NCI-H226 (cell line): ENCODE measurements around the gene DMD.
"Not testable (repeated sequence)": the region's sequence is repeated elsewhere in the genome, so short reads cannot be mapped to it uniquely, and the experiment has no call there.

Source experiments
- DNase-seq: peaks from one replicate; pipeline ENCODE4 v3.0.0-alpha.2; 2015

The DMD gene

DNA sequence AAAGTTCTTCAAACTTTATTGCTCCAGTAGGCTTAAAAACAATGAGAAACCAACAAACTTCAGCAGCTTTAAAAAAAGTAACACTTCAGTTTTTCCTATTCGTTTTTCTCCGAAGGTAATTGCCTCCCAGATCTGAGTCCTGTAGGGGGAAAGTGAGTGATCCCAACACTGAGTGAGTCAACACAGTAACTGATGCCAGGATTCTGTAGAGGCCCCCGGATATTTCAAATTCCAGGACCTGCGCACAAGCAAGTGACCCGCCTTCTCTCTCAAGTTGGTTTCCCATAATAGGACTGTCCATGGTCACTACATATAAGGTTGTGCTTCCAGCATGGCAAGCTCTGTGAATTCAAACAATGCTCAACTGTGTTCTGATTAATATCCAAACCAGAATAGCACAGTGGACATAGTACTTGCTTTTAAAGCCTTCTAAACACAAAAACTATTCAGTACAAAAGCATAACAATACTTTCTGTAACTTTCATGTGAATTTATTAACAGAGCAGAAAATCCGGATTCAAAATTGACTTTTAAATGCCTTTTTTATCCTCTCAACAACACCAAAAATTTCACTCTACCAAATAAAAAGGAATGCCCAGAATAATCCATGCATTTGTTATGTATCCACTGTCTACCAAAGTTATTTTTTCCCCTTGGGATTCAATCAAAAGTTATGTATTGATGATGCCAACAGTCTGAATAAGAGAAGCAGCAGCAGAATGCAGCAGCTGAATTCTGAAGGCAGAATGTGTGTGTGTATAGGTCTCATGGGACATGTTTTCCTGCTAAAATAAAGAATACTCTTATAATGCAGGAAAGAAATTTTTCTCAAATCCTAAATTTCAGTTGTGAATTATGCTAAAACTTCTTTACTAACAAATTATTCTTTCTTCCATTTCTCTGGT lies at the start of gene DMD:
Gene DMD, minus strand, starts transcription at position 194 of the 905 bp plus-strand sequence. CDS start 237 bp downstream, outside the sequence.
- DNase-seq: peak; percentile 60

DNA sequence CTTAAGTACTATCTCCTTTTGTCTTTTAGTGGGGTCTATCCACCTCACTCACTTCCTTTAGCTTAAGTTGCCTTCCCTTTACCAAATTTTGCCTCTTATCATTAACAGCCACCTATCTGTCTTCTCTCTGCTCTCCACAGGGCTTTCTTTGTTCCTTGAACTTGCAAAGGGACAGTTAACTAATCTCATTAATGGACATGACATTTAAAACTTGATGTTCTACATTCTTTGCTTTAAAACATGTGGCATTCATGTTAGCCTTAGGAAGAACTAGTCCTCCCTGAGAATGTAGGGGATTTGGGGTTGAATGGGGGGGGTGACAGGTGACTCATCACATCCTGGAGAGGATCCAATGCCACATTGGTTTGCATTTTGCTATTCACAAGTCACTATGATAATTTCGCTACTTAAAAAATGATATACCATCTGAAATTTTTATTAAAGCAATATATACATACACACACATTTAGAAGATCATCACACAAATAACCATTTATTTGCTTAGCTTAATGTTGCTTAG lies 41.0 kb upstream of the DMD start:
- DNase-seq: no peak

GRCh38 chrX:33218819-33219218 lies 7.5 kb upstream of the DMD start:
- DNase-seq: no peak

DNA sequence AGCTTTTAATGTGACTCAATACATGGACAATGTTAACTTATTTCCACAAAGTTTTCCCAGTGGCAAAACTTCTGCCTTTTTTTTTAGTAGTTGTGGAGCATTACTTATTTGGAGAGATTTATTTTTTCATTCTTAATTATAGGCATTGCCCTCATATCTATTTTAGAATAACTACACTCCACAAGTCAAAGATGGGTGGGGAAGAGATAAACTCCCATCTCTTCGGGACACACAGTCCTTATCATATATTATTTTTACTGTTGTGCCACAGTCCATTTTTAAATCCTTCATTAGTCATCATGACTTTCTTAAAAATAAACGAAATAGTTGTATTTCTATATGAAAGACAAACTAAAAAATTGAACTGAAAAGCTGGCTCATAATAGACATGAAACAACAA lies 1.2 kb downstream of the DMD start:
- no peak for DNase-seq

GRCh38 chrX:33207056-33207455 lies 4.3 kb downstream of the DMD start:
- DNase-seq: no peak

DNA sequence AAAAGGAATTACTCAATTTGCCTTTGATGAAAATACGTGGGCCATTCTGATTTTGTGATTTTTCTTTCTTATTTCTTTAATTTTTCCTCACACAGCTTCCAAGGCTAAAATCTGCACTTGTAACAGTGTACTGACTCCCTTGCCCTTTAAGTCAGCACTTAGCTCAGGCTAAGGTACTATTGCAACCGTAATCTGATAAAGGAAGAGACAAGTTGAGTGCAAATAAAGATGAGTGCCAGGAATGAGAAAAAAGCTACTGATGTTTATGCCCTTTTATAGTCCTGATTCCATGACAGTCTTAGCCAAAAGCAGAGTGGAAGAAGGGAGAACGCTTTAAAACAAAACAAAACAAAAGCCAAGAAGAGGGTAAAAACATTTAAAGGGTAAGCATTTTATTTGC lies 6.0 kb downstream of the DMD start:
- no peak for DNase-seq

DNA sequence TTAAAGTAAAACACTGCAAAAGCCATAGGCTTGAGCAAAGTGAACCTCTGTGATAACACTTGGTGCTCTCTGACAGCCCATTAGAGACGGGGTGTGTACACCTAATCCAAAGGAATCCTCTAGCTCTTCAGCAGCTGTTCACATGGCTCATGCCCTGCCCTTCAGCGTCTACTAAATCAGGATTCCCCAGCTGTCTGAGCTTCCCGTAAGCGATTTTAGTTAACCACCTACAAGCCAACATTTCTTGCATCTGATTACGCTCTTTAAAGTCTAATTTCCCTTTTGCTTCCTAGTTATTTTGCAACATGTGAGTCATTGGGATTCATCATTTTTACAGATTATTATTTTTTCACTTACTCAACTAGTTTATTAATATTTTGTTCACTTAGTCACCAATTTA lies 6.5 kb downstream of the DMD start:
- DNase-seq: peak; percentile 46

DNA sequence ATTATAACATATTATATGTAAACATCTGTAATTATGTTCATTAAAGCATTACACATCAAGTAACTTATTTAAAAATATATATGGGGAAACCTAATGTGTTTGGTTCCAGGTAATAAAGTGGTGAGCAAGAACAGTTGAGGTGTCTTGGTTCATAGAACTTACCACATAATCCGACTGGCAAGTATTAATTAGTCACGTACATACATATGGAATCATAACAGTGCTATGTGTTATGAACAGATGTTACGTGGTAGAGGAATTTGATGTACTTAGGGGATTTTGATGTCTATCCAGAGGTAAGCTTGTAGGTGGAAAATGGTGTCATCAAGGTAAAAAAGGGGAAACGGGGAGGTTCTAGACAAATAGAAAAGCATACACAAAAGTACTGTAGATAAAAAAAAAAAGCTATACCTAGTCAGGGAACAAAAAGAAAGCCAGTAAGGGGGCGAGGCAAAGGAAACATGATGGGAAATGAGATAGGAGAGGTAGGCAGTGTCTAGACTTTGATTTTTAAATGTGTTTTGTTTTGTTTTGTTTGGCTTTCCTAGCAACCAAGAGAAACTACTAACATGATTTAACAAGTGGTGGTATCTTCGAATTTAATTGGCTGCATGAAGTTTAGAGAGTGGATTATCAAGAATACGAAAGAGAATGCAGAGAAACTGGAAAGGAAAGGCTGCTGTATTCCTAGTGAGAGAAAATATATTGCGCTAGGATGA lies 12.6 kb downstream of the DMD start:
- DNase-seq: no peak

GRCh38 chrX:33195698-33196097 lies 15.7 kb downstream of the DMD start:
- no peak for DNase-seq

- DNase-seq: peak; percentile 32
These were observed 16.4 kb downstream of the DMD start for GRCh38 chrX:33194876-33195433.

DNA sequence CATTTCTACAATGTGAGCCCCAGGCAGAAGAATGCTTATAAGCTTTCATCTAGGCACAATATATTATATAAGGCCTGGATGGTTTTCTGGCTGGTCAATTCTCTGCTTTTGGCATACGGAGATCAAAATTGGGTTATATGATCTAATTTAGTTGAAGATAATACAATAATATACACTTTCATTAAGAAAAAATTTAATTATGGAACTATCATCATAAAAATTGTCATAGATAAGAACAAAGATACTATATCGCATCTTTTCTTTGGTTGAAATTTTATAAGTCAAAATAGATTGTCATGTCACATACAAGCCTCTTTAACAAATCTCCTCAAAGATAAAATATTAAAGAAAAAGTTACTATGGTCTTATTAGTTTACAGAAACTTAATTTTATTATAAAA lies 17.1 kb downstream of the DMD start:
- no peak for DNase-seq

DNA sequence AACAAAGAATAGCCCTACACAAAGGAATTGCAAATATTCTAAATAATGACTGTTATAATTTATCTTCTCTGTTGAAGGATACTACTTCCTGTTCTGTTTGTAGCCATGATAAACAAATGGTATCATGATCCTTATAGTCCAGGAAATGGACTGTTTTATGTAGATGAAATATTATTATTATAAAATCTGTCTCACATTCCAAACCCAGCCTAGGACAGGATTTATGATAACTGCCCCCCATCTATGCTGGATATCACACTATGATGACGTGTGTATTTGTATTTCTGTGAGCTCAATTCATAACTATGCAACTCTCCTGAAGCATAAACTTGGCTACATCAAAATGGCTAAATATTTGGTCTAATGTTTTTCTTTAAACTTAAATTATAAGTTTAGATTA lies 21.3 kb downstream of the DMD start:
- peak; percentile 69 for DNase-seq

- DNase-seq: no peak
These were observed 22.5 kb downstream of the DMD start for GRCh38 chrX:33188881-33189280.

DNA sequence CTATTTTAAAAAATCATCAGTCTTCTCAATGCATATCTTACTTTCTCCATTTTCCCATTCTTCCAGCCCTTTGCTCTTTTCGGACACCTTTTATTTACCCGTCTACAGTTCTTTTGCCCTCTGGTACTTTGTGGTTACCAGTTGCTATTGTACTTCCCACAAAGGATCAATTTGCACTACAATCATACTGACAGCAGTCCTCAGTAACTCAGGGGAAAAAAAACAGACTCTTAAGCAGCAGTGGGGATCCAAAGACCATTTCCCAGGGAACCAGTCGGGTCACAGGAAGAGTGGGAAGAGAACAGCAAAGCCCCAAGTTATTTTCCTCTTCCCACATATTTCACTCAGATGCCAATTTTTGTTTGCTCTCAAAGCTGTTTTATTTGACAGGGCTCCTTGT lies 23.1 kb downstream of the DMD start:
- no peak for DNase-seq

DNA sequence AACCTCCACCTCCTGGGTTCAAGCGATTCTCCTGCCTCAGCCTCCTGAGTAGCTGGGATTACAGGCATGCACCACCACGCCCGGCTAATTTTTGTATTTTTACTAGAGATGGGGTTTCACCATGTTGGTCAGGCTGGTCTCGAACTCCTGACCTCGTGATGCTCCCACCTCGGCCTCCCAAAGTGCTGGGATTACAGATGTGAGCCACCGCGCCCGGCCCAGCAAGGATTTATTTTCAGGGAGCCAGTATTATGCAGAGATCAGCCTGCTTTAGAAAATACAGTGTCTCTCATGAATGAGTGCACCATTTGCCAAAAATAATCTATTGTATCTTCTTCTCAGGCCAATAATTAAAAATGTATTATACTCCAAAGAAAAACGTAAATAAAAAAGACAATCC lies 26.5 kb downstream of the DMD start:
- not testable (repeated sequence) for DNase-seq

DNA sequence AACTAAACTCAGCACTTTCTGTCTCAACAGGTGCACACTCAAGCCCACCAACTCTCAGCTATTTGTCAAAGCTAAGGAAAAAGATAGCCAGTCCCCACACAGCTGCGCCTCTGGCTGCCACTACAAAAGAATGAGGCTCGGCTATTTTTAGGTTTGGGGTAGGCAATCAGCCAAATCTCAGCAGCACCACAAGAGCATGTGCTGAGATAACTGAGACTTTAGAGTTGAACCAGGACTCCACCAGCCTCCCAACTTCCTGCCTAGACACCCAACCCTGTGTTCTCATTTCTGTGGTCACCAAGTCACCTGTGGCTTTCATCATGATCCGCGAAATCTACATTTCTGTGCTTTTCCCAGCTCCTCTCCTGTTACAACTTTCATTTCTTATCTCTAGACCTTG lies 28.0 kb downstream of the DMD start:
- DNase-seq: peak; percentile 10

DNA sequence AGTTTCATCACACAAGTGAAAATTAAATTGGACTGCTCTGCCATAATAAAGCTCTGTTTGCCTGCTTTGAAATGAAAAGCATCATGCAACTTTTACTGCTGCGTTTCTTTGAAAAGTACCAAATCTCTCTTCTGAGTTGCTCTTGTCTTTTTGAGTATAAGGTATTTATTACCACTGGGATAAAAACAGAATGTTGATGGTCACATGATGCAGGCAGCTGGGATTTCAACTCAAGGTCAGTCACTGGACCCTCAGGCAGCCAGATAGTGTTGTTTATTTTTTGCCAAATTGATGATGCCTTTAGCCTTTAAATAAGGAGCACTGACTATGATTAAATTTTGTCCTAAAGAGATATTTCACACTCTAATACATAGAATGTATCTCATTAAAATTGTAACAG lies 32.7 kb downstream of the DMD start:
- DNase-seq: no peak

- no peak for DNase-seq
These were observed 33.1 kb downstream of the DMD start for GRCh38 chrX:33178218-33178617.

DNA sequence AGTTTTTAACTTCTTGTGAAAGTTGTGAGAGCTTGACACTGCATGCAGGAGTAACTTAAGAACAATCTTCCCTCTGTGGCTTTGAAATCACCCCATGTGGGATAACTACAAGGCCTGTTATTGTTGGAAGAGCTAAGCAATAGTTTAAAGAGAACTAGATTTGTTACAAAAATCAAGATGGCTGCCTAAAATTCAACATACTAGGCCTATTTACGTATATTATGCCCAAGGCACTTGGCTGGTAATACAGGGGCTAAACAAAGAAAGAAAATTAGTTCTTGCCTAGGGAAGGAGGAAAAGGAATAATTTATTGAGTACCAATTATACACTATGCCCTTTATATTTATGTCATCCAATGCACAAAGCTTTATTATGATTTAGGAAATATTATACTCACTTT lies 36.1 kb downstream of the DMD start:
- no peak for DNase-seq

- DNase-seq: no peak
These were observed 40.3 kb downstream of the DMD start for GRCh38 chrX:33171041-33171440.

DNA sequence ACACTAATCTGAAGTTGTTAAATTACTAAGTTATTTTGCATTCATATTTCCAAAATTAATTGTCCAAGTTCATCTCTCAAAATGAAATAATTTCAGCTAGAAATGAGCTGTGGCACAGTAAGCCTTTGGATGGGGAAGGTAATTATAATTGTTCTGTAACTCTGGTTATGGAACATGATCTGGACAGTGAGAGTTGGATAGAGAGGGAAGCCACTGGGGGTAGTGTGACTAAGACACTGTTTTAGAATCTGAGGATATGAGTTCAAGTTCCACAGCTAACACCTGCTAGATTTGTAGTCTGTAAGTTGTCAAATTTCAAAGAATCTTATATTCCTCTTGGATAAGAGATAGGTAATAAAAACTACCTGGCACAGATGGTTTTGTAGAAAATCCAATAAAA lies 49.5 kb downstream of the DMD start:
- no peak for DNase-seq

DNA sequence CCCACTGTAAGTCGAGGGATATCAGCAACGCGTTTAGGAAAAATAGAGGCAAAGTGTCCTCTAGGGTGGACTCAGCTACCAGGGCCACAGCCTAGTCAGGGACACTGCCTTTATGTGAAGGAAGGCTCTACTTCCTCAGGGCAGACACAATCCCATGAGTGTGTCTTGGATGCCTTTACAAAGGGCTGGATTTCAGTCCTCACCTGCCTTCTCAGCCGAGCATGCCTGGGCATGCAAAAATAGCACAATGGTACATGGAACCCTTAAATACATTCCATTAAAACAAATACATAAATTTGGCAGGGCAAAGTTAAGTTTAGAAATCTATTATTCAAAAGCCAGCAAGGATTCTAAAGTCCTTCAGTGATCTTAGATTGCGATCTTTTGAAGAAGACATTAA lies 51.1 kb downstream of the DMD start:
- DNase-seq: no peak

- no peak for DNase-seq
These were observed 55.1 kb downstream of the DMD start for GRCh38 chrX:33156152-33156726.
